ENCODE results near the gene AKAP3.
A peak's percentile ranks its signal among the peaks of the same experiment; 100 is the strongest.

AKAP3 gene

DNA sequence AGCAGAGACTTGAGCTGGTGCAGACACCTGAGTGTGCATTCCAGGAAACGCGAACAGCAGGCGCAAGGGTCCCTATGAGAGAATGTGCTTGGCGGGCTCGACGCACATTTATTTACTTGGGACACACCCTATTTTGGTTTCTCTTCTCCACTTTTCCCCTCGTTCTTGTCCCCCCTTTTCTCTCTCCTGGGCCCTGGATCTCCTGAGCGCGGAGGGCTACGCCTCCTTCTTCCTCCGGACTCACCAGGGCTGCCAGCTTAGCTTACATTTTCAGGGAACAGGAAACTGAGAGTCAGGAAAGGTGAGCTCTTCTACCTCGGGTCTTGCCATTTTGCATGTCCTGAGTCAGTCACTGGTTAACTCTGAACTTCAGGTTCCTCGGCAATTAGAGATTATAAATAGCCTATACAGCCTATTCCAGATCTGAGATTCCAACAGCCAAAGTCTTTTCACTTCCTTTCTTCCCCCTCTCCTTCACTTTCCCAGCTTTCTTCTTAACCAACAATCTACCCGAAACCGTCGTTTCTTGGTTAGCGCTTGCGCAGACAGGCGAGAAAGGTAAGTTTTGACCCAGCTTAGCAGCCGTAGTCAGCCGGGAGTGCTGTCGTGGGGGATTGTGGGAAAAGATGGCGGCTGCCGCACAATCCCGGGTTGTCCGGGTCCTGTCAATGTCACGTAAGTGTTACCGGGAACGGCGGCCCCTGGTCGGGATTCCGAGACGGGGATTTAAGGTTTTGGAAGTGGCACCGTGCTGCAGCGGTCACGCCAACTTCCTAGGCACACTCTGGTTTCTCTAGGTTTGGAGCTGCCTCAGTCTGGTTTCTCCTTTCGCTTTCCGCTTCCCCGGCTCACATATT lies at the start of gene AKAP3, which contains the start of gene NDUFA9:
AKAP3 (minus strand) TSS at position 551 of the 857 bp plus-strand sequence. CDS start 10,855 bp downstream, outside the sequence.
NDUFA9 (plus strand) TSS at position 614 of the 857 bp plus-strand sequence; CDS start at position 627, 13 bp downstream.
- peak; percentile 56 for DNase-seq (ENCODE audit: low read depth)

DNA sequence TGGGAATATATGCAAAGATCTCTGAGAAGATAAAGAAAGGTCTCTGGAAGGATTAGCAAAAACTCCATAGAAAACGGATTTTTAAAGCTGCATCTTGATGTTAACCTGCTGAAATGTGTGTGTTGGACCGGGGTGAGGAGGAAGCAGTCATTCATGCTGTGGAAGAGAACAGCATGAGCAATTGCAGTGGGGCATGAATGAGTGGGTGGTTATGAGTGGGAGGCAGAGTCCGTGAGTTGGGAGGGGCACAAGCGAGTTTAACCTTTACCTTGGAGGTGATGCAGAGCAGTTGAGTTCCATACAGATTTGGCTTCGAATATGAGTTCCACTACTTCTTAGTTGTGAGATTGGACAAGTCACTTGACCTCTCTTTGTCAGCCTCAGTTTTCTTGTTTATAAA lies 41.9 kb upstream of the AKAP3 start:
- no peak for DNase-seq (ENCODE audit: low read depth)

DNA sequence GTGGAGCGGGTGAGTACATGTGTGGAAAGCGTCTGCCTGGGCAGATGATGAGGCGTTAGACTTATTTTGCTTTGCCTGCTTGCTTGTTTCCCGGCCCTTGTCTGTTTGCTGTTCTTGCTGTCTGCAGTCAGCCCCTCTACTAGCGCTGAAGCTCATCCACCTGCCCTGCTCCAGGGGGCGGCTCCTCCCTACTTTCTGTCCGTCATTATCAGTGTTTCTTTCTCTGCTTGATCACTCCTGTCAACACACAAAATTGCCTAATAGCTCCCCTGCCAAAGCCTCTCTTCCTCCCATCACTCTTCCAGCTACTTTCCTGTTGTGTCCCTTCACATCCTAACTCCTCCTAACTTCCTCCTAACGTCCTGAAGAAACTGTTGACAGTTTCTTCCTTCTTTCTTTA lies 36.5 kb upstream of the AKAP3 start:
- DNase-seq (ENCODE audit: low read depth) = no peak

DNA sequence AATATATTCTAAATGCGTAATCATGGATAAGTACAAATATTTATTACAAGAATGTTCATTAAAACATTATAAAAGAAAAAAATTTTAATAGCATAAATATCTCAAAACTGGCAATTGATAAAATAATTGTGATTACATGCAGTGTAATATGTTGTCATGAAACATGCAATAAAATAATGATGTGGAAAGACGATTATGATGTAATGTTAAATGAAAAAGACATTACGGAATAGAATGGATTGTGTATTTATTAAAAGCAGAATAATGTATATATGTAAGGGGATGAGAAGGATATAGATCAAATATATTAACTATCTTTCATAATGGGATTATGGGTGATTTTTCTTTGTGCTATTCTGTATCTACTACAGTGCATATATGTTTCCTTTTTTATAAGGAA lies 32.9 kb upstream of the AKAP3 start:
- no peak for DNase-seq (ENCODE audit: low read depth)

DNA sequence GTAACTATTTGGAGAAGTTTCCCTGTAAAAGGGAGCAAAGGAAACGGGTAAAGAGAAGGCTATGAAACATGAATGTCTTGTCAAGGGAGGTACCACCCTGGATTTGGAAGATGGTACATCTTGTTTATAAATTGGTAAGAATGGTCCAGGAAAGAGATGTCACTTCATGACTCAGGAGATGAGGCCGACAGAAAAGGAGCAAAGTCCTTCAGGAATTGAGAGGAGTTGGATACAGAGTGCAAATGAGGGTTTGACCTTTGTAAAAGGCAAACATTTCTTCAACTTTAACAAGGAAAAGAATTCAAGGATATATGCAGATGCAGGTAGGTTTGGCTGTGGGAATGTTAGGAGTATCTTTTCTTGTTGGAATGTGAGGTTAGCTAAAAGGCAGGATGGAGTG lies 30.9 kb upstream of the AKAP3 start:
- DNase-seq (ENCODE audit: low read depth) = no peak

DNA sequence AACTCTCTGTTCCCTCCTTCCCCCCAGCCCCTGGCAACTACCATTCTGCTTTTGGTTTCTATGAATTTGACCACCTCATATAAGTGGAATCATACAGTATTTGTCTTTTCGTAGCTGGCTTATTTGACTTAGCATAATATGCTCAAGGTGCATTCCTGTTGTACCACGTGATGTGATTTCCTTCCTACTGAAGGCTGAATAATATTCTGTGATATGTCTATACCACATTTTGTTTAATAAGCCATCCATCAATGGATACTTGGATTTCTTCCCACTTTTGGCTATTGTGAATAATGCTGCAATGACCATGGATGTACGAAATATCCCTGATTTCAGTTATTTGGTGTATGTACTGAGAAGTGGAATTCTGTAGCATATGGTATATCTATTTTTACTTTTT lies 16.4 kb upstream of the AKAP3 start:
- DNase-seq (ENCODE audit: low read depth) = no peak

DNA sequence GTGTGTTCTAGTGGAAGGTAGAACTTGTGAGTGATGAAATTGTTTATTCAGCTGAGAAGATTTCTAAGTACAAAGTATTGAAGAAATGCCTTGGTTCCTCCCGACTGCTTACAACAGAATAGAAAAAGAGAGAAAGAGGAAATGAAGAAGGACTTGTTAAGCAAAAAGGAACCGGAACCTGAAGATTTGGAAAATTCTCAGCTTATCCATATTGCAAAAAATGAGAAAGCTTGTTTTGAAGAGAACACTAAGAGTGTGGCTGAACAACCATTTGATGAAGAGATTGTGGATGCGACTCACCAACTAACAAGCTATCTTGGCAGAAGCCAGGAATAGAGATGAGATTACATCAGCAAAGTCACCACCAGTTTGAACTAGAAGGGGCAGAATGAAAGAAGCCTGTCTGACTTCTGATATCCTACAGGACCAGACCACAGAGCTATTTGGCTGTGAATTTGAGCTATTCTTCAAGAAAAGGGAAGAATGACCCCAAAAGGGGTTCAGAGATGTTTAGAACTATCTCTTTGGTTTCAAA lies 15.2 kb upstream of the AKAP3 start:
- no peak for DNase-seq (ENCODE audit: low read depth)

DNA sequence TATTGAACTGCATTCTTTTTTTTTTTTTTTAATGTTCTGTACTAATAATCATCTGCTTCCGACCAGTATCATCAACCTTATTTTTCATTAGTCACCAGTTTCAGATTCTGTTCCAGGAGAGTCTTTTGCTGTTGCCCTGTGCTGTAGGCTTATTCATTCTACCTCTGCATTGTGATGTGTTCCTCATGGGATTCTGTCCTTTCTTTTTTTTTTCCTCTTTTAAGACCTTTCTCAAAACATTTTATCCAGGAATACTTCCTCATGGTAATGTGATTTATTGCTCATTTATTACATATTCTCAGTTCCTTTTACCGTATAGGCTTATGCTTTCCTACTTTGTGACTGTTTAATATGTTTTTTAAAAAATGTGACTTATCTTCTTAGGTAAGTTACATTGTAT lies 4.8 kb upstream of the AKAP3 start:
- no peak for DNase-seq (ENCODE audit: low read depth)

DNA sequence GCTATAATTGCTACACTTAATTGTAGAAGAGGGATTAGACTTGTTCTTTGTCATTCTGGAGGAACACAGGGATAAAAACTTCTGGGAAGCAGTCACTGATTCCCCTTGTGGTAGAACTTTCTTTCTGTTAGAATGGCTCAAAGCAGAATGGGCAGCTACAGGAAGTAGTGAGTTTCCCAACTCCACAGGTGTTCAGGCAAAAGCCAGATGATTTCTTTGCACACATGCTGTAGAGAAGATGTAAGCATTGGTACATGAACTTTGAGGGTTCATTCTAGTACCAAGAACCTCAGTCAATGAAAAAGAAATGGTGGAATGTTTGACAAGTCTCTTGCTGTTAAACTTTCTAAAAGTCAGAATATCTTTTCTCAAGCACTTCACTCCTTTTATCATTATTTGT lies 4.4 kb upstream of the AKAP3 start:
- DNase-seq (ENCODE audit: low read depth) = no peak

DNA sequence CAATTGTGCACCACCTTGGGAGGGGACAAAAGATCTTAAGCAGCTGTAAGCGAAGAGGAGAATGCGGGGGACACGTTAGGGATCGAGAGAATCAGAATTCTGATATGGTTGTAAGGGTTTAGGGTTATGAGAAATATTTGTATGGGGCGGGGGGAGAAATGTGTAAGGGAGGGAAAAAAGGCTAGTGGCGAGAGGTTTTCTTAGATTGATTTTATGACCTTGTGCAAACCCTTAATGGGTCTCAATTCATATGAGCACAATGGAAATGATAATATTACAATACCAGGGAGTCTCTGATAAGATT lies 459 bp upstream of the AKAP3 start:
- no peak for DNase-seq (ENCODE audit: low read depth)

DNA sequence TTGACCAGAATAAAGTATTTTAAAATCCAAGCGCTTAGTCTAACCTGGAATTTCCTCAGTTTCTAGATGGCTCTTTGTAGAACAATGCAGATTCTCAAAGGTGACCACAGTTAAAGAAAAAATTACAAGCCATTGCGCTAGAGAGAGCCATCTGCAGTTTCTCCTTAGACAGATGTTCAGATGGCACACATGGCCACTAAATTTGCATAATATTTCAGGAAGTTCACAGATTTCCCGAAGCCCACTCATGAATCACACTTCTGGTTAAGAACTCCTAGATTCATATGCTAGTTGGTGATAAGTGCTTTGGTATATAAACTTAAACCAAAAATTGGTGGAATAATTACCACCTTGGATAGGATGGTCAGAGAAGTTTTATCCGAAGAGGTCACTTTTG lies 749 bp downstream of the AKAP3 start:
- no peak for DNase-seq (ENCODE audit: low read depth)

DNA sequence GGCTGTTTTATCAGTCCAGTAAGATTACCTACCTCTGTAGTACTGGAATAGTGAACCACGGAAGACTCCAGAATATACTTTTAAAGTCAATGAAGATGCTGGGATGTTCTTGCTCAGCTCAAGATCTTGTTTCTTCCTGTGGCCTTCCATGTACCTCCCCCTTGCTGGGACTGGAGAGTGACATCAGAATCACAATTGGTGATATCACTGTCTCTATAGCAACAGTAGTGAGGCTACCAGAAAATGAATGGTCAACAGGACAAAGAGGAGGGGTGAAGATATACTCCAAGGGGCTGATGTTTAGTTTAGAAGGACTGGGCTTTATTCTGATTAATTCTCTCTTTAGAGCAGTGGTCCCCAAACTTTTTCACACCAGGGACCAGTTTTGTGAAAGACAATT lies 3.8 kb downstream of the AKAP3 start:
- DNase-seq (ENCODE audit: low read depth) = no peak

DNA sequence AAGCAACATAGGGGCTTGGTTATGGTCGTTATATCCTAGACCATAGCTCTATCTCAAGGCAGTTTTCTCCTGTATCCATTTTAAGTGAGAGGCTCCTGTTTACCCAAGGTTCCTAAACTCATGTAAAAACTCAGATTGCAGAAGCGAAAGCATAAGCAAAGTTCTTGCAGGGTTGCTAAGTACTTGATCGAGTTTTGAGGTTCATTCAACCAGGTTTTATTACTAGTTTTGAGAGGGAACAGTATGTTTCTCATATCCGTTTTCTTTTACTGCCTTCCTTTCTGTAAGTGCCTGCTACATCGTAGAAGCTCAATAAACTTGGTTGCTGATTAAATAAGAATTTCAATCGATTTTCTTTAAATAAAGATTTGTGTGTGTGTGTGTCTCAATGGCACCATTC lies 5.1 kb downstream of the AKAP3 start:
- DNase-seq (ENCODE audit: low read depth) = no peak

DNA sequence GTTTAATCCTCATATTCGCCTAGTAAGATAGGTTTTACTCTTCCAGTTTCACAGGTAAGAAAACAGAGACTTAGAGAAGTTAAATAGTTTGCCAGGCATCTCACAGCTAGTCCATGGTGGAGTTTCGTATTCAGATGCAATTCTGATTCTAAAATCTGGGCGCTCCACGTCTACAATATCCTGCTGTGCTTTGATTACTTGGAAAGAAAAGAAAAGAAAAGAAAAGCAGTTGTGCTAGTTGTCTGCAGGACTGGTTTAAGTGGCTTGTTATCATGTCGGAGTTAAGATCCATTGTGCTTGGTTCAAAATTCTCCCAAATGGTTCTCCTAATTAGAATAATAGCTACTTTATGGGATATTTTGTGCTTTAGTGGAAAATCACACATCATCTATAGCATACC lies 18.6 kb downstream of the AKAP3 start:
- no peak for DNase-seq (ENCODE audit: low read depth)

DNA sequence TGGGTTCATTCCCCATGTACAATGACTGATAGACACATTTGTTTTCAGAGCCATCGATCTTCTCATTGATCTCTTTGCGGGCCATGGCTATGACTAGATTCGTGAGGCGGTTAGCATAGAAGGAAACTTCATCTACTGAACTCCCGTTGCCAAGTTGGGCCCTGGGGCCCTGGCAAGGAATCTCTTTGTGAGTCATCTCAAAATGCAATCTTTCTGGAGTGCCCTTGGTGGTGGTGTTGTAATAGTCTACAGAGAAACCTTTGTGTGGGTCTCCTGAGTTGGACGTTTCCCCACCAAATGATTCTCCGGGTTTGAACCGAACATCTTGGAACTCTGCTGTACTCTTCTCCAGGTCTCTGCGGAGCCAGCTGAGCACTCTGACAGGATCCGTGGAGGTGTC lies 20.4 kb downstream of the AKAP3 start:
- DNase-seq (ENCODE audit: low read depth) = no peak

DNA sequence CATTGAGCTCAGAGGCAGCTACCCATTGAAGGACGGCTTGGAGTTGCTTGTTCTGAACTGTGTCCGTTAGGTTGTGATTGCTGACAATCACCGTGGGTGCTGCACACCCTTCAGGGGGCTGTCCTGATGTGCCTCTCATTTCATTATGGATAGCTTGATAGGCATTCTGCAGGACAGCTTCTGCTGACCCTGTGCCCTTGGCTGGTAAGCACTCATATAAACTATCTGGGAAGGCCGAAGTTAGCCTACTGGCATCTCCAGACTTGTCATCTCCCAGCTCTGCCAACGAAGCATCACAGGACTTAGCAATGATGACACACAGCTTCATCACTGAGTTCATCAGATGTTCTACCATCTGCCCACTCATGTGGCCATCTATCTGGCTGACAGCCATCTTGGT lies 22.3 kb downstream of the AKAP3 start:
- DNase-seq (ENCODE audit: low read depth) = no peak

DNA sequence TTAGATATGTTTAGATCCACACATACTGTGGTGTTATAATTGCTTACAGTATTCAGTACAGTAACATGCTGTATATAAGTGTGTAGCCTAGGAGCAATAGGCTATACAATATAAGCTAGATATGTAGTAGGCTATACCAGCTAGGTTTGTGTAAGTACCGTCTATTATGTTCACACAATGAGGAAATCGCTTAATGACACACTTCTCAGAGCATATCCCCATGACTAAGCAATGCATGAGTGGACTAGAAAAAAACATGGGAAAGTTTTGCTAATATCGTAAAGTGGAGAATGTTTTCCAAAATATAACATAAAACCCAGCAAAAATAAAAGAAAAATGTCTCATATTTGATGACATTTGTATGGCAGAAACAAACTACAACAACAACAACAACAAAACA lies 27.3 kb downstream of the AKAP3 start:
- DNase-seq (ENCODE audit: low read depth) = no peak

DNA sequence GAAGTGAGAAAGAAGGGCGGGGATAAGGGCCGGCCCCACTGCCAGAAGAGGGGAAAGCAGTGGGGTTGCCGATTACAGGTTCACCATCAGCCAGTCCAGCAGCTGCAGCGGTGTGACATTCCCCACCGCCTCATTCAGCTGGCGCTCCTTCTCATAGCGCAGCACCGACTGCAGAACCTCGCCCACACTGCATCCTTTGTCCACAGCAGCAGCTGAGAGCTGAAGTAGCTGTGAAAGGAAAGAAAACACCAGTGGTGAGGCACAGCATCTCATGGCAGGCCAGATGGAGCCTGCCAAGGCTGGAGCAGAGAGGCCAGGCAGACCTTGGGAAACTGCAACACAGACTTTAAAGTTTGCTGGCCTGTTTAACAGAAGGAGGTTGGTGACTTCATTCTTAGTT lies 33.2 kb downstream of the AKAP3 start:
- no peak for DNase-seq (ENCODE audit: low read depth)

DNA sequence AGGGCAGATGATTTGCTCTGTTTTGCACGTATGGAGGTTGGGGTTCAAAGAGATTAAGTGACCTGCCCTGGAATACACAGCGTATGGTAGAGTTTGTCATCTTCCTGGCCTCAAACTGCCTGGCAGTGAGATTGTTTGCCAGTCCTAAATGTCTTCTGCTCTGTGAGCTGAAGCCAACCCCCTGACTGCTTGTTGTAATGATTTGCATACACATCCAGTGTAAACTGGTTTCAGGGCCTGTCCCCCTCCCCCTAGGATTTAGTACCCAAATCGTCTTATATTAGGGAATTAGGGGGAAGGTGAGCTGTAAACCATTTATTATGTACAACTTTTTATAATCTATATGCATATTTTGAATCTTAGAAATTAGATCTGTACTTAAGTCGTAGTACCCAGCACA lies 38.4 kb downstream of the AKAP3 start:
- no peak for DNase-seq (ENCODE audit: low read depth)

DNA sequence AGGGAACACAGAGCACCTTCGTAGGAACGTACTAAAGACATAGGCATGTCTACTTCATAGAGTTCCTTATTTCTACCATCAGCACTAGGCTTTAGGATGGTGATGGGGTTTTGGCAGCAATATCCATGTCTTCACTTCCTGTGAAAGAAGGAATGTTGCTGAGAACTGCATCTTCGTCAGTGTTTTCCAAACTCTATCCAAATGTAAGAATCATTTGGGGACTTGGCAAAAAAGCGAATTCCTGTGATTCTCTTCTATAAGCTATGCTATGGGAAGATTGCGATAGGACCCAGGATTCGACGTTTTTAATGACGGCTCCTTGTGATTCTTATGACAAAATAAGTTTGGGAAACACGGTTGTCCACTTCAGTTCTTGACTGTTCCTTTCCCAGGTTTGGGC lies 39.8 kb downstream of the AKAP3 start:
- no peak for DNase-seq (ENCODE audit: low read depth)

DNA sequence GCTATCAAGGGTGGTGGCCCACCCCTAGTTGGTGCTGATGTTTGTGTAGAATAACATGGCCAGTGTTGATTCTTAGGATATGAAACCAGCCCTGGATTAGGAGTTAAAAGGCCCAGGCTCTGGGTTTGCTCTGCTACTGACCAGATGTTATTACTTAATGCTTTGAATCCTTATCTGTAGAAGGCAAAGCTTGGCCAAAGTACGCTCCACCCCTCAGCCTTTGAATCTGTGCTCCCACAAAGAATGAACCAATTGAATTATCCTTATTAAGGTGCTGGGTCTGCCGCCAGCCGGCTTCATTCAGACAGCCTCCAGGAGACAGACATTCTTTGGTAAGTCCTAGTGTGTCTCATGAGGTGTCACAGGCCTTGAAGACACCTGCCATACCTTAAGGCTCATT lies 41.8 kb downstream of the AKAP3 start:
- DNase-seq (ENCODE audit: low read depth) = no peak

DNA sequence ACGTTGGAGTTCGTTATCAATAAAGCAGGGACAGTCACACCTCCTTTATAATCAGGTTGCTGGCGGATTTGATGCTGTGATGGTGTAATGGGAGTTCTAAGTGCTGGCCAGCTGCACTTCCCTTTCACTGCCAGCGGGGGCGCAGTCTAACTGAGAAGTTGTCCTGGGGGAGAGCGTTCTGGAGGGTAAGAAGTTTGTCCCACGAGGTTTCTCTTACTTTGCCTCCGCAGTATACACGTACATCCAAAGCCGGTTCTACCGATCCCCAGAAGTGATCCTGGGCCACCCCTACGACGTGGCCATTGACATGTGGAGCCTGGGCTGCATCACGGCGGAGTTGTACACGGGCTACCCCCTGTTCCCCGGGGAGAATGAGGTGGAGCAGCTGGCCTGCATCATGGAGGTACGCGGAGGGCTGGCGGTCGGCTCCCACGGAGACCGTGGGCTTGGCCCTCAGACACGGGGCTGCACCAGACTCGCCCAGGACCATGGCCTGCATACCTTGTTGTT lies 44.1 kb downstream of the AKAP3 start:
- peak; percentile 54 for DNase-seq (ENCODE audit: low read depth)

DNA sequence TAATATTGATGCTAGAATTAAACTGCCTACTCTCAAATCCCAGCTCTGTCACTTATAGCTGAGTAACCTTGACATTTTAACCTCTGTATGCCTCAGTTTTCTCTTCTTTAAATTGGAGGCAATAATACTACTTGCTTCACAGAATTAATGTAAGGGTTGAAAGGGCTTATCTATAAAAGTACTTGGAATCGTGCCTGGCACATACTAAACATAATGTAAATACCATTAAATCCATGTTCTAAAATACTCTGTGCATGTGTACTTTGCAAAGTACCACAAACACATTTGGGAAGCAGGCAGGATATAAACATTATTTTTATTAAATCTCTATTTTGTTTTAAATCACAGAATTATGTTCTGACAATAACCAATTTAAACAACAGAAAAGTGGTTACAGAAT lies 44.9 kb downstream of the AKAP3 start:
- no peak for DNase-seq (ENCODE audit: low read depth)

DNA sequence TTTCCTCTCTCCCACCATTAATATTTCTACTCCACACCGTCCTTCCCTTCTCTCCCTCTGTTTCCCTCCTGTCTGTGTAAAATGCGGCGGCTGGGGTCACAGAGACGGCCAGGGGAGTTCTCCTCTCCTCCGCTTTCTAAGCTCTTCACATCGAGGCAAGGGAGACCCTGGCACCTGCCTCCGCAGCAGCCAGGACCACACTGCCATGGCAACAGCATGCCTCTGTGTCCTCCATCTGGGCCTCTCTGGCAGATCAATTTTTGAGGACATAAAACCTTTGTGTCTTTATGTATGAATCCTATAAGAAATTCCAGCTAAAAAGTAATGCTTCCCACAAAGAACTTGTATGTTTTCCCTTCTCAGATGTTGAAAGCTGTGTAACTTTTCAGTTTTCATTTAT lies 45.4 kb downstream of the AKAP3 start:
- no peak for DNase-seq (ENCODE audit: low read depth)
